SK-N-SH treated with all-trans-retinoic acid at 6 μM for 48 hours (cell line): ENCODE measurements around the gene BCAR1.

ENCODE experiments used
- BACH2 ChIP-seq: fragments of 250-450 bp; sonication (Bioruptor Pico); IDR thresholded peaks from 2 replicates; pipeline ENCODE4 v1.9.0; 2021; ENCODE audit warnings: mild to moderate bottlenecking, borderline replicate concordance
- CSDC2 ChIP-seq: fragments of 250-450 bp; sonication (Bioruptor Pico); IDR thresholded peaks from 2 replicates; pipeline ENCODE4 v1.5.0; 2020; ENCODE audit warnings: mild to moderate bottlenecking, moderate library complexity
- PATZ1 ChIP-seq: fragments of 250-450 bp; sonication (Bioruptor Pico); IDR thresholded peaks from 2 replicates; pipeline ENCODE4 v1.8.0; 2020; ENCODE audit warnings: mild to moderate bottlenecking, moderate library complexity, borderline replicate concordance
- RARB ChIP-seq: fragments of 250-450 bp; sonication (Bioruptor Pico); IDR thresholded peaks from 2 replicates; pipeline ENCODE4 v1.8.0; 2021; ENCODE audit warnings: mild to moderate bottlenecking, moderate library complexity
- SNAI2 ChIP-seq: fragments of 250-450 bp; sonication (Bioruptor Pico); IDR thresholded peaks from 2 replicates; pipeline ENCODE4 v1.5.0; 2020; ENCODE audit warnings: mild to moderate bottlenecking, moderate library complexity
- ZNF565 ChIP-seq: fragments of 450-650 bp; formaldehyde crosslinking; conservative IDR thresholded peaks from 2 replicates; pipeline ENCODE4 v1.5.0; 2020; ENCODE audit warnings: low read depth, mild to moderate bottlenecking, moderate library complexity
- TF ChIP-seq, protein P1 (sequence below): fragments of 250-450 bp; sonication (Bioruptor Pico); IDR thresholded peaks from 2 replicates; pipeline ENCODE4 v1.5.1; 2021; ENCODE audit warnings: mild to moderate bottlenecking, moderate library complexity
- TF ChIP-seq, protein P2 (sequence below): fragments of 250-450 bp; sonication (Bioruptor Pico); IDR thresholded peaks from 2 replicates; pipeline ENCODE4 v1.8.0; 2021; ENCODE audit warnings: low read depth, mild to moderate bottlenecking, moderate library complexity, borderline replicate concordance

- TF ChIP-seq BACH2 (no peak), PATZ1 (CRISPR knock-in tag) (no peak), CSDC2 (no peak), ZNF565 (CRISPR knock-in tag) (no peak), RARB (CRISPR knock-in tag) (no peak), SNAI2 (CRISPR knock-in tag) (no peak)
- TF ChIP-seq, protein P1, sequence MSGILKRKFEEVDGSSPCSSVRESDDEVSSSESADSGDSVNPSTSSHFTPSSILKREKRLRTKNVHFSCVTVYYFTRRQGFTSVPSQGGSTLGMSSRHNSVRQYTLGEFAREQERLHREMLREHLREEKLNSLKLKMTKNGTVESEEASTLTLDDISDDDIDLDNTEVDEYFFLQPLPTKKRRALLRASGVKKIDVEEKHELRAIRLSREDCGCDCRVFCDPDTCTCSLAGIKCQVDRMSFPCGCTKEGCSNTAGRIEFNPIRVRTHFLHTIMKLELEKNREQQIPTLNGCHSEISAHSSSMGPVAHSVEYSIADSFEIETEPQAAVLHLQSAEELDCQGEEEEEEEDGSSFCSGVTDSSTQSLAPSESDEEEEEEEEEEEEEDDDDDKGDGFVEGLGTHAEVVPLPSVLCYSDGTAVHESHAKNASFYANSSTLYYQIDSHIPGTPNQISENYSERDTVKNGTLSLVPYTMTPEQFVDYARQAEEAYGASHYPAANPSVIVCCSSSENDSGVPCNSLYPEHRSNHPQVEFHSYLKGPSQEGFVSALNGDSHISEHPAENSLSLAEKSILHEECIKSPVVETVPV (CRISPR knock-in tag): no peak
- TF ChIP-seq, protein P2, sequence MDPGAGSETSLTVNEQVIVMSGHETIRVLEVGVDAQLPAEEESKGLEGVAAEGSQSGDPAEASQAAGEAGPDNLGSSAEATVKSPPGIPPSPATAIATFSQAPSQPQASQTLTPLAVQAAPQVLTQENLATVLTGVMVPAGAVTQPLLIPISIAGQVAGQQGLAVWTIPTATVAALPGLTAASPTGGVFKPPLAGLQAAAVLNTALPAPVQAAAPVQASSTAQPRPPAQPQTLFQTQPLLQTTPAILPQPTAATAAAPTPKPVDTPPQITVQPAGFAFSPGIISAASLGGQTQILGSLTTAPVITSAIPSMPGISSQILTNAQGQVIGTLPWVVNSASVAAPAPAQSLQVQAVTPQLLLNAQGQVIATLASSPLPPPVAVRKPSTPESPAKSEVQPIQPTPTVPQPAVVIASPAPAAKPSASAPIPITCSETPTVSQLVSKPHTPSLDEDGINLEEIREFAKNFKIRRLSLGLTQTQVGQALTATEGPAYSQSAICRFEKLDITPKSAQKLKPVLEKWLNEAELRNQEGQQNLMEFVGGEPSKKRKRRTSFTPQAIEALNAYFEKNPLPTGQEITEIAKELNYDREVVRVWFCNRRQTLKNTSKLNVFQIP (CRISPR knock-in tag): no peak
These were observed 57.5 kb downstream of the BCAR1 start for GRCh38 chr16:75193730-75194444.
